GM21381 (cell line): ENCODE data around the gene ARMH3.

ENCODE experiments used
- ATAC-seq: cut with Tn5 transposase; IDR thresholded peaks from one replicate; pipeline ENCODE4 v1.9.1; 2021; ENCODE audit warnings: mild to moderate bottlenecking, moderate library complexity; ENCODE audit not compliant: unreplicated experiment

The ARMH3 gene

DNA sequence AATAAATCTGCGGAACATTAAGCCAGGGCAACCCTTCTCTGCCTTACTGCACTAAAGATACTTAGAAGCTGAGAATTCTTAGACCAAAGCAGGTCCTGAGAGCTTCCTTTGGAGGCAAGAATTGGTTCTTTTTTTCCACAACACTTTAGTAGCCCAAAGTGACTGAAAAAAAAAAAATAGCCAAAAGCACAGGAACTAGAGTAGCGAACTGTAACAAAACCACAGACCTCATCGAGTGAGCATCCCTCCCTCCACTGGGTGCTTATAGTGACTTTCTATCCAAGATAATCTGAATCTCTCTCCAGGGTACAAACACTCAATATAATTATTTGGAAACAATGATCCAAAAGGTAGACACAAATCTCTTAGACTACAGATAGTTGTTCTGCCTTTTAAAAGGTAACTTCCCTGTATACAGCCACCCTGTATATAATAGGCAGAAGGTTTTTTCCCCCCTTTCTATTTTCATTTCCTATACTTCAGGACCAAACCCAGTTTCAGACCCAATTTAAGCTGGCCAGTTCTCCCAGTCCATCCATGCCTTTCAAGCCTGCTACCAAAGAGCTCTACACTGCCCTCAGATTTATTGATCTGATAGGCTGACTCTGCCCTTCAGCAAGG is 180.8 kb downstream of the ARMH3 start:
- no peak for ATAC-seq

DNA sequence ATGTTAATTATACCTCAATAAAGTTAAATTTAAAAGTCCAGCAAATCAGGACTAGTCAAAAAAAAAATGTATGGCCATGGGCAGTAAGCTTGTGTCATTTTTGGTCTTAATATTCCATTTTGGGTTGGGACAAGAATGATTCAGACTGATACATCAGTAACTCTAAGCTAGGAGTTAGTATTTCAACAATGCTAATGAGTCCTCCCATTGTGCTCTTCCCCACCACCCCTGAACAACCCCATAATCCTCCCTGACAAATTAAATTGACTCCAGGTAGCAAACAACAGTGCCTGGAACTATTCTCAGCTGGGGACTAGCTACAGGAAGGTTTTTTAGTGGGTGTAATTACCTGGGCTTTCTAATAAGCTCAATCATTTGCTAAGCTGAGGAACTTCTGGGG is 181.7 kb downstream of the ARMH3 start:
- ATAC-seq: no peak

DNA sequence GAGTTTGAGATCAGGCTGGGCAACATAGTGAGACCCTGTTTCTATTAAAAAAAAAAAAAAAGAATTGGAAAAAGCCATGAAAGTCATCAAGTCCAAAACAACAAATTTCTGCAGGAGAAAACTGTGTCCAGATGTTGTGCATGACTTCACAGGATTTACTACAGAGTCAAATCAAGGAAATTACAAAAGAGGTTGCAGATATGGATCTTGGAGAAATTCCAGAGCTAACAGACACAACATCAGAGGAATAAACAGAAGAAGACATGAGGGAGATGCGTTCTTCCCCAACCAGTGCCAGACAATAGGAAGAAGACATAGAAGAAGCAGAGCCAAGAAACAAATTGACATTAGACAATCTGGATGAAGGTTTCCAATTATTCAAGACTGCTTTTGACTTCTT is 188.0 kb downstream of the ARMH3 start:
- no peak for ATAC-seq

DNA sequence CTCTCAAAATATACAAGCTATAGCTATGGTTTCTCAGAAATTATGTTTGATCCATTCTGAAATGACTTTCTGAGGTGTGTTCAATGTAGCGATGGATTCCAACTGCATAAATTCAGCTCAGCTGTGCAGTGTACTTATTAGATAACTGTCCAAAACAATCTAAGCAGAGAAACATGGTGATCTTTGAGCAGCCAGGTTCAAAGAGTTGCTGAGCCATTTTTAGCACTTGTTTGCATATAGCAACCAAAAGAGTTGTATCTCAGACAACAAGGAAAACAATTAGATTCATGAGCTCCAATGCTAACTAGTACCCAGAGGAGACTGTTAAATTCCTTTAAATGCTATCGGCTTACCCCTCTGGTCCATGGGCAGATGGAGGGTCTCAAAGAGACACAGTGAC is 196.4 kb downstream of the ARMH3 start:
- ATAC-seq: no peak

DNA sequence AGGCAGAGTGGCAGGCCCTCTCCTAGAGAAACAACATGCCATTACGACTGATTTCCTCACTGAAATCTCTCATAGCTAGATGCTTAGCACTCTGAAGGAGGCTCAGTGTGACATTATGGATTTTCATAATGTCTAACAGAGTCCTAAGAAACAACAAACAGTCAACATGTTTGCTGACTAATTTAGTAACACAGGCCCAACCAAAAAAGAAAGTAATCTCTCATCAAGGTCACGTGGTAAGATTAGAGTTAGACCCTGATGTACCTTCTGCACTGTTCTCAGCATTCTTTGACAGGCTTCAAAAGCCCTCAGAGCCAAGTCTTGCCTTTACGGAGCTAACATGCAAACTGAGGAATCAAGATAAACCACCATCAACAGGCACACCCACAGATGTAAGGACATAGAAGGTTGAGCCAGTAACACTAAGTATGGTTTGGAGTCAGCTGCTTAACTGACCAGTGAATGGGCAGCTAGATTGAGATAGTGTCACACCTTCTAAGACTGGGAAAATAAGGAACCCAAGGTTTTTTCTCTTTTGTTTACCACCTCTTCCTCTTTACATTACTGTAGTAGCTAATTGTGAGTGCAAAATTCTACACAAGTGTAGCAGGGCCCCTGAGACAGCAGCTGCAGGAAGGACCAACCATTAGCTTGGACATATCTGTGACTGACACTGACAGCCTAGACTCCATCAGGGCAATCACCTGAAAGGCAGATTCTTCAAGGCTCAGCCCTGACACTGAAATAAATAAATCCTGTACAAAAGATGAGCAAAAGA is 197.1 kb downstream of the ARMH3 start:
- ATAC-seq: peak; percentile 72

DNA sequence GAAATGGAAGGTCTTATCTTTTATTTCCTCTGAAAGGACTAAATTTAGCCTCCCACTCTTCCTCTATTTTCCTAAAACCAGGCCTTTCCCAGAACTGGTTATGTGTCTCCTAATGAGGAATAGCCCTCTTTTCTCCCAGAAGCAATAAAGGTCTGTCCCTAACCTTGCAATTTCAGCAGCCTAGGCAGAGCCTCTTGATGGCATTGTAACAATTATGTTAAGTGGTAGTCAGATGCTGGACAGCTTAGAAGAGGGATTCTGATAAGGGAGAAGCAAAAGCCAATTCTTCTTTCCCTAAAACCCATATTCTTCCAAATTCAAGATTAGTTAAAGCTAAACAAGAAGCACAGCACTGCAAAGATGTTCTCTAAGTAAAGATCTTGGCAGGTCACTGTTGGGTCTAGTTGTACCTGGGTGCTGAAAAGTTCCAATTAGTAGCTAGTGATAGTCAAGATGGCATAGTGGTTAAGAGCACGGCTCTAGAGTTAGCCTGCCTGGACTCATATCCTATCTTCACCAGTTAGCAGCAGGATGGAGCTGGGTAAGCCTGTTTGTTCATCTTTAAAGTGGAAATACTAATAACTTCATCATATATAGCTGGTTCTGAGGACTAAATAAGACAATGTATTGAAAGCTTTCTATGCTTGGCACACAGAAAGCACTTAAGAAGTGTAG is 198.0 kb downstream of the ARMH3 start:
- ATAC-seq: no peak

DNA sequence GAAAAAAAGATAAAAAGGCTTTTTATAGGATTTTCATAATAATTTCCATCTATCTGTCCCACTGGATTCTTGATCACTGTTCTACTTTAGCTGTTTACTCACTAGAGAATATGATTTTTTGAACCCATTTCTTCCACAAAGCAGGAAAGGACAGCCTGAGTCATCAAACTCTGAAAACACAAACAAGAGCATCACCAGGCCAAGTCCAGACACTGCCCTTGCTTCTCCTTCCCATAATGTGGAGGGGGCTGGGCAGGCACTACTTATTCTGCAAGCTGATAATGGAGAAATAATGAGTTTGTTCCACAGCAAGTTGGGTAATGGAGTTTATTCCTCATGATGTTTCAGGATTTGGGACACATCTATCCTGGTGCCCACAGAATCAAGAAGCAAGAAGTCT is 199.3 kb downstream of the ARMH3 start:
- no peak for ATAC-seq

DNA sequence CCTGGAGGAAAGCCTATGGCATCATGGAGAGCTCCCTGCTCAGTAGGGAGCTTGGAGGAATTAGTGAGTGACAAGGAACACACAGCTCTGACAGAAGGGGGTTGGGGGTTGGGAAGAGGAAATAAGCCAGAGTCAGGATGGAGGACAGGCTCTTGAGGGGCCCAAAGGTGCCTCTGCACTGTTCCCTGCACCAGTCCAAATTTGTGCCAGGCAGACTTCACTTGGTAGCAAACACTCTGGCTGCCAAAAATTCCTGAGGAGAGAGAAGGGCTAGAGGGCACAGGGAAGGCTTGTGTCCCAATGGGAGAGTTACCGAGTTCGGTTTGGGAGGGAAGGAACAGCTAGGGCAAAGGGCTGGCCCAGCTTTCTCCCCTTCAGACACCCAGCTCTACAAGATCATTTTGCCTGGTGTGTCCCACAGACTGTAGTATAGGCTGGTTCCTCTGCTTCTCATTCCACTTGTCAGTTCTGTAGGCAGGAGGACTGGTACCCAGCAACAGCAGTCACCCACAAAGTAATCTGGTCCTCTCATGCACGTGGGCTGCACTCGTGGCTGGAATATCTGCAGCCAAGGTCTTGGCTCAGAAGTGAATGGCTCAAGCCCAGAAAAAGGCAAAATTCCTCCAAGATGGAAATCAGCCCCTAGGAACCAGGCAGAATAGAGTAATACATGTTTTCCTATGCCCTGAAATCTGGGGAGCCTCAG is 204.4 kb downstream of the ARMH3 start:
- no peak for ATAC-seq

DNA sequence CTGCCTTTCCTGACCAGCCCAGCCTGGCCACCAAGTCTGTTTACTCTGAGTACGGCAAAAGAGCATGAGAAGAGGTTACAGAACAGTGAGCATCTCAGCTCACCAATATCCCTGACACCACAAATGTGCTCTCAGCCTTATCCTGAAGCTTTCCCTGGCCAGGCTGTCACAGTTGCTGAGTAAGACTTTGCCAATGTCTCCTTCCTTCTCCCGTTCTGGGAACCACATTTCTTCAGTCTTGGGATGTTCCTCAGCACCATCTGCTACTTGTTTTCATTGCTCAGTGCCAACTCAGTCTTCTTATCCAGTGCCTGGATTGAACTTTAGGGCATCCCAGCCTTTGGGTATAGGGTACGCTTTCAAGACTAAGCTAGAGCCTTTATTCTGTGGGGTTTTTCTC is 205.2 kb downstream of the ARMH3 start:
- ATAC-seq: no peak

DNA sequence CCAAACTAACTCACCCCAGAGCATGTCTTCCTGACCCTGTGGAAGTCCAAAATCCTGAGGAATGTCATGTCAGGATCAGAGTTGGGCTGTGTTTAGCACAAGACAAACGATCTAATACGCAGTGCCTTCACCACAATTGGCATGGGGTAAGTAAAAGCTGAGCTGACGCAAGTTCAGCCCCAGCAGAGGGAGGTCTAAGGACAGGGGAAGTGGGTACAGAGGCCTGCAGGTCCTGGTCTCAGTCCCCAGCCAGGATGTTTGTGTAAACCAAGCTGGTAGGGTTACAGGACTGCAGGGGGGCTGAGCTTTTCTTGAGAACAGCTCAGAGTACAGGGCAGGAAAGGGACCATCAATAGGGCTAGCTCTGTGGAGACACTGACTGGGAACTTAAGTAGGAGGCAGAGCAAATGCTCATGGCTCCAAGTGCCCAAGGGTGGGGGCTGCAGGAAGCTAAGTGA is 207.1 kb downstream of the ARMH3 start:
- no peak for ATAC-seq

DNA sequence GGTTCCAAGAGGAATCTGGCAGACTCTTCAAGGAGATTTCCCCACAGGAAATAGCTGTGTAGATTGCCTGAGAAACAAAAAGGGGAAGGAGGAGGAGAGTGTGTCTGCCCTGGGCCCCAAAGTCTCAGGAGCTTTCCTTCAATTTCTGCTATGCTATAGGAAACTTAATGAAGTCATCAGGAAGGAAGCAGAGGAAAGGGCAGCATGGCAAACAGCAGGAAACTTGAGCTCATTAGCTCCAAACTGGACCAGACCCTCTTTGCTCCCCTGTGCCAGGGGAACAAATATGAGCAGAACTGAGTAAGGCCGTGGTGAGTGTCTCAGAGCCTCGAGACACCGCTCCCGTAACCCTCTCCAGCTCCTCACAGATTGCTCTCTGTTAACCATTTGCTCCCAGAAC is 207.6 kb downstream of the ARMH3 start:
- ATAC-seq: no peak

DNA sequence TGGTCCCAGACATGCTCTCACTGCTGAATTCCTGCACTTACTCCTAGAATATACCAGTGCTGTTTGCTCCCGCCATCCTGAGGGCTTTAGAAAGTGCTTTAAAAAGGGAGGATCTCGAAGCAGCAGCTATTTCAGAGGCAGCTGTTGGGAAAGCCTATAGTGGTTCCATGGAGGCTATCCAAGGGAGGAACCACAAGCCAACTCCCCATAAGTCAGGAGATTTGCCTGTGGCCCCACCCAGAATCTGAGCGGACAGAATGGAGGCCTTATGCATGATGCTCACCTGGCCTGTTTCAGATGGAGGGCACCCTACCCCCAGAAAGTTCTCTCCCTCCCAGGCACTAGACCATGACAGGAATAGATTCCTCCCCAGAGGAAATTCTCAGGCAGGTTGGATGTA is 210.1 kb downstream of the ARMH3 start:
- ATAC-seq: no peak

DNA sequence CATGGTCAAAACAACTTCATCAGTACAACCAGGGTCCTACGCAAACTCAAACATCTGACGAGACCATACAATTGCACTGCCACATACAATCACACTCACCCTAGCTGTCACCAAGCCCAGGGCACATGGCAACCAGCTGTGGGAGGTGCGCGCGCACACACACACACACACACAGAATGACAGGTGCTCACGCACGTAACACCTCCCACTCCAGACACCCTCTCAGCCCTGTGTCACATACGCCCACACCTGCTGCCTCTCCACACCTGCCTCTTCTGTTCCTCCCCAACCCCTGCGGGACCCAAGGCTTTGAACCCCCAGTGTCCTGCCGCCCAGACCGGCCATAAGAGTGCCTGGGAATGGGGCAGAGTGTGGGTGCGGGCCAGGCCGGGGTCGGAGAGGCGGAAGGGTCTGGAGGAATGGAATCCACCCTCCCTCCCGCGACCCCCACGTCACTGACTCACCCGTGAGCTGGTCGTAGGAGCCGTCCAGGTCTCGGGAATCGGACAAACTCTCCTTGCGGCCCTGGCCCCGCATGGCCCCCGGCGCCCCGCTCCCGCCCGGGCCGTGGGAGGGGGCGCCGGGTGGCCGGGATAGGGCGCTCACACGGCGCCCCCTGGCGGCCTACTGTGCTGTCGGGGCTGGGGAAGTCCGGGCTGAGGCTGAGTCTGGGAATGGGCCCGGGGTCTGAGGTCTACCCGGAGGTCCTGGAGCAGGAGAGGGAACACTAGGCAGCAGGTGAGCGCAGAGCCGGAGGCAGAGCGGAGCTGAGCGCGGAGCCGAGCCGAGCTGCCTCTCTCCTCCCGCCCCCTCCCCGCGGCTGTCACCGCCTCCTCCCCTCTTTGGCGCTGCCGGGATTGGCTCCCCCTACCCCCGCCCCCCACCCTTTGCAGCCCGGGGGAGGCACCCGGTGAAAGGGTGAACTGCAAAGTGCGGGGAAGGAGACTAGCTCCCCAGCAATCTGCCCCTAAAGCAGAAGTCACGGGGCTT is 212.6 kb downstream of the ARMH3 start, which contains the start of gene KCNIP2:
Gene KCNIP2 (minus strand): TSS at position 769 of the 990 bp plus-strand sequence. CDS start 232 bp downstream, at position 537.
- ATAC-seq: no peak

DNA sequence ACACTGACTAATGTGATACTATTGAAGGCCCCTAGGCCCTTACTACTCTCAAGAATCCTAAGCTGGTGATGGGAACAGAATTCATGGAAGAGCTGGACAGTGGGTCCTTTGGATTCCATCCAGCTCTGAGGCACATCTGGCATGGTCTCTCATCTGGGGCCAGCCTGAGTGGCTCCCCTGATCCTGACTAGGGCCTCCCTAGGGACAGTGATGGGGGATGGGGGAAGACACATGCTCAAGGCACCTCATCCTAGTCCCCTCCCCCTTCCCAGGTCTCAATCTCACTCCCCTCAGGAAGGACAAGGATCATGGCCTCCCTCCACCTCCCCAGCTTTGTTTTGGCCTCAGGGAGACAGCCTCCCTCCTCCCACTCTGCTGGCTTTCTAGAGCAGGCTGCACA is 214.1 kb downstream of the ARMH3 start:
- no peak for ATAC-seq

DNA sequence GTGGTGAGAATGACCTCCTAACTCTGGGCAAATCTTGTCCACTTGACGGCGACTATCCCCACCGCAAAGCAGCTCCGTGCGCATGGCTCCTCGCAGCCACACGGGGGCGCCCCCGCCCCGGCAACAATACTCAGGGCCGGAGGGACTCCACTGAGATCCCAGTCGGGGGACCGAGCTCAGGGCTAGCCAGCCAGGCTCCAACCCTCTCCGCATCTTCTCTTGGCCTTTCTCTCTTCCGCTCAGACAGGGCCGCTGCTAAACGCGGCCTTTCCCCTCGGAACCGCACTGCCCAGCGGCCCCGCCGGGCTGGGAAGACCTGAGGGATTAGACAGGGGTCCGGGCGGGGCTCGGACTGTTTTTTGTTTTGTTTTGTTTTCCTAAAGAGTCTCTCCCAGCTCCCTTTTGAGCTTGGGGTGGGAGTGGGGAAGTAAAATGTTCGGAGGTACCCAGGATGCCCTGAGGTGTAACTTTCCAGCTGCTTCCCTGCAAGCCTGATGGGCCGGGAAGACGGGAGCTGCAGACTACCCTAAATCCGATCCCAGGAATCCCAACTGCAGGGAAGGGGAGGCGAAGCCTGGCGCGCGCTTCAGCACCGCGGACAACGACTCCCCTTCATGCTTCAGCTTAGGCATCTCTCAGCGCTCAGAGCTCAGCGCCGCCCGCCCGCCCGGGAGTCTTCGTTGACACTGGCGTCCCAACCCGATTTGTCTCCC is 215.1 kb downstream of the ARMH3 start:
- ATAC-seq: peak; percentile 71

DNA sequence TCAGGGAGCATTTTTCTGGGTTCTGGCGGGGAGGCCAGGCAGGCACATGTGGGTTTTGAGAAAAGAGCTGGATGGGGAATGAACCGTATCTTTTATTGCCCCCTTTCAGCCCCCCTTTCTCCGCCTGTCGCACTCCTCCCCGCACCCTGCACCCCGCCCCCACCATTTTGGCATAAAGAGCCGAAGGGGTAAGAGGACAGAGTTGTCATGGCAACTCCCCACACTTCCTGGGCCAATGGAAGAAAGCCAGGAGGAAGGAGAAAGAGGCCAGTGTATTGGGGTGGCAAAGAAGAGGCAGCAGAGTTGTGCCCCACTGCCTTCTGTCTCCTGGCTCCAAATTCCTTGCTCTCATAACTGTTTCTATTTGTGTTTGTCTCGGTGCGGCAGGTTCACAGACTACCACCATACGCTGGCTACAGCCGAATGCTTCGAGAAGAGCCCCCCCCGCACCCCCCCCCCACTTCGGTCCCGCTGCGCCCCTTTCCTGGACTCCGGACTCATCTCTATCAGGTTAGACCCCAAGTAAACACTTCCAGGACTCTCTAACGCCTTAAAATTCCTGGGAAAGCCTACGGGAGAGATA is 215.8 kb downstream of the ARMH3 start:
- no peak for ATAC-seq

DNA sequence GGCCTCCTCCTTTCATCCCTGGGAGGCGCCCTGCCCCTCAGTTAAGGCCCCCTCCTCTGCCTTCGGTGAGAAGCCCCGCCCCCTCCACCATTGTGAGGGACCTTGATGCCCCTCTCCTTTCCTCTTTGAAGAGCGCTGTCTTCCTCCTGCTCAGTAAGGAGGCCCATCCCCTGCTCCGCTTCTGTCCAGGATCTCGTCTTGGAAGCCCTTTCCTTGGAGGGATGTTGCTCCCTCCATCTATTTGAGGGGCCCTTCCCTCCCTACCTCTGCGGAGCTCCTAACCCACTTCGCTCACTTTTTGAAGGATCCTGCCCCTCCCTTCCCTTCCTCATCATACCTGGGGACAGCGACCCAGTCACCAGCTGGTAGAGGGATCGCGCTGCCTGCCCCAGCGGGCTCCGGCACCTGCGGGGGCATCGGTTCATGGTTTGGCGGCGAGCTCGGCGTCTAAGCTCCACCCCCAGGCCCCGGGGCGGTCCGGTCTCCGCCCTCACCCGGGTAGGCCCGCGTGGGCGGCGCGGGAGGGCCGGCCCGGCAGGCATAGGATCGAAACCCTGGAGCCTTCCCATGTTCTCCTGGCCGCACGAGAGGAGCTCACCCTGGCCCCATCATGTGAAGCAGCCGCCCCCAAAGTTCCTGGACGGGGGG is 216.4 kb downstream of the ARMH3 start:
- ATAC-seq: peak; percentile 34

DNA sequence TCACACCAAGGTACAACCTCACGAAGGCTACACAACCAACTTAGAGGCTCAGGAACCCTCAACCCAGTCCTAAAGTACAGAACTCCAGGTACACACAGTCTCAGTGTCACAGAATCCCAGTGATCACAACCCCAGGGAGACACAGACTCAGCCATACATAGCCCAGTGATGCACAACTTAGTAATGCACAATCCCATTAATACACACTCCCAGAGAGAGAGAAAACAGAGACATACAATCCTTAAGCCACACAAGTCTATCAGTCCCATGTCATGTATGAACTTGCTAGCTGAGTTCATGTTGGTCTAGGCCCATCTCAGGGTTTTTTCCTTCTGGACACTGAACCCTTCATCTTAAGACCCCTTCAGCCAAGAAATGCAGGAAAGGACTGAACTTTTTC is 217.0 kb downstream of the ARMH3 start:
- ATAC-seq: no peak
